ENCODE results near the gene UBLCP1.

DNA sequence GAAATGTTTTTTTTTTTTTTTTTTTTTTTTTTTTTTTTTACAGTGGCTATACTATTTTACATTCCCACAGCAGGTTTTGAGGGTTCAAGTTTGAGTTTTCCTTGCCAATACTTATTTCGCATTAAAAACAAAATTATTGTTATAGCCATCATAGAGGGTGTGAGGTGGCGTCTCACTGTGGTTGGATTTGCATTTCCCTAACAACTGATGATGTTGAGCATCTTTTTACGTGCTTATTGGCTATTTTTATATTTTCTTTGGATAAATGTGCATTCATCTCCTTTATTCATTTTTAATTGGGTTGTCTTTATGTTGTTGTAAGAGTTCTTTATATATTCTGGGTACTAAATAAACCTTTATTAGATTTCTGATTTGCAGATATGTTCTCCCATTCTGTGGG is 18.9 kb upstream of the UBLCP1 start:
- TF ChIP-seq, protein P1, sequence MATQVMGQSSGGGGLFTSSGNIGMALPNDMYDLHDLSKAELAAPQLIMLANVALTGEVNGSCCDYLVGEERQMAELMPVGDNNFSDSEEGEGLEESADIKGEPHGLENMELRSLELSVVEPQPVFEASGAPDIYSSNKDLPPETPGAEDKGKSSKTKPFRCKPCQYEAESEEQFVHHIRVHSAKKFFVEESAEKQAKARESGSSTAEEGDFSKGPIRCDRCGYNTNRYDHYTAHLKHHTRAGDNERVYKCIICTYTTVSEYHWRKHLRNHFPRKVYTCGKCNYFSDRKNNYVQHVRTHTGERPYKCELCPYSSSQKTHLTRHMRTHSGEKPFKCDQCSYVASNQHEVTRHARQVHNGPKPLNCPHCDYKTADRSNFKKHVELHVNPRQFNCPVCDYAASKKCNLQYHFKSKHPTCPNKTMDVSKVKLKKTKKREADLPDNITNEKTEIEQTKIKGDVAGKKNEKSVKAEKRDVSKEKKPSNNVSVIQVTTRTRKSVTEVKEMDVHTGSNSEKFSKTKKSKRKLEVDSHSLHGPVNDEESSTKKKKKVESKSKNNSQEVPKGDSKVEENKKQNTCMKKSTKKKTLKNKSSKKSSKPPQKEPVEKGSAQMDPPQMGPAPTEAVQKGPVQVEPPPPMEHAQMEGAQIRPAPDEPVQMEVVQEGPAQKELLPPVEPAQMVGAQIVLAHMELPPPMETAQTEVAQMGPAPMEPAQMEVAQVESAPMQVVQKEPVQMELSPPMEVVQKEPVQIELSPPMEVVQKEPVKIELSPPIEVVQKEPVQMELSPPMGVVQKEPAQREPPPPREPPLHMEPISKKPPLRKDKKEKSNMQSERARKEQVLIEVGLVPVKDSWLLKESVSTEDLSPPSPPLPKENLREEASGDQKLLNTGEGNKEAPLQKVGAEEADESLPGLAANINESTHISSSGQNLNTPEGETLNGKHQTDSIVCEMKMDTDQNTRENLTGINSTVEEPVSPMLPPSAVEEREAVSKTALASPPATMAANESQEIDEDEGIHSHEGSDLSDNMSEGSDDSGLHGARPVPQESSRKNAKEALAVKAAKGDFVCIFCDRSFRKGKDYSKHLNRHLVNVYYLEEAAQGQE (IDR thresholded peaks at IDR 0.05): no peak
- TF ChIP-seq, protein P2, sequence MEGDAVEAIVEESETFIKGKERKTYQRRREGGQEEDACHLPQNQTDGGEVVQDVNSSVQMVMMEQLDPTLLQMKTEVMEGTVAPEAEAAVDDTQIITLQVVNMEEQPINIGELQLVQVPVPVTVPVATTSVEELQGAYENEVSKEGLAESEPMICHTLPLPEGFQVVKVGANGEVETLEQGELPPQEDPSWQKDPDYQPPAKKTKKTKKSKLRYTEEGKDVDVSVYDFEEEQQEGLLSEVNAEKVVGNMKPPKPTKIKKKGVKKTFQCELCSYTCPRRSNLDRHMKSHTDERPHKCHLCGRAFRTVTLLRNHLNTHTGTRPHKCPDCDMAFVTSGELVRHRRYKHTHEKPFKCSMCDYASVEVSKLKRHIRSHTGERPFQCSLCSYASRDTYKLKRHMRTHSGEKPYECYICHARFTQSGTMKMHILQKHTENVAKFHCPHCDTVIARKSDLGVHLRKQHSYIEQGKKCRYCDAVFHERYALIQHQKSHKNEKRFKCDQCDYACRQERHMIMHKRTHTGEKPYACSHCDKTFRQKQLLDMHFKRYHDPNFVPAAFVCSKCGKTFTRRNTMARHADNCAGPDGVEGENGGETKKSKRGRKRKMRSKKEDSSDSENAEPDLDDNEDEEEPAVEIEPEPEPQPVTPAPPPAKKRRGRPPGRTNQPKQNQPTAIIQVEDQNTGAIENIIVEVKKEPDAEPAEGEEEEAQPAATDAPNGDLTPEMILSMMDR (IDR thresholded peaks at IDR 0.05): no peak
- TF ChIP-seq POLR2A (IDR thresholded peaks at IDR 0.05; ENCODE audit: low read length) (no peak), SMC3 (IDR thresholded peaks at IDR 0.05) (no peak), SREBF2 (IDR thresholded peaks at IDR 0.05) (no peak), RCOR1 (IDR thresholded peaks at IDR 0.05; ENCODE audit: low read depth, low read length) (no peak), BHLHE40 (IDR thresholded peaks at IDR 0.05; ENCODE audit: low read depth, low read length) (no peak), ESRRA (IDR thresholded peaks at IDR 0.05; ENCODE audit: borderline replicate concordance, low read length) (no peak), KDM1A (IDR thresholded peaks at IDR 0.05; ENCODE audit: low read depth) (no peak), EP300 (IDR thresholded peaks at IDR 0.05) (no peak), RNF2 (IDR thresholded peaks at IDR 0.05; ENCODE audit: borderline replicate concordance, low read depth) (no peak)
